Eye (tissue), 1 donor: Measurements from ENCODE around the gene PHC2.
A peak's percentile ranks its signal among the peaks of the same experiment; 100 is the strongest.

ENCODE experiments used
- DNase-seq: peaks from one replicate; pipeline ENCODE4 v3.0.0-alpha.2; 2015

The PHC2 gene

GRCh38 chr1:33420870-33421775, 9.8 kb downstream of the PHC2 start:
- no peak for DNase-seq

- no peak for DNase-seq
Observed at GRCh38 chr1:33418811-33419210, 12.1 kb downstream of the PHC2 start.

GRCh38 chr1:33414879-33415278, 16.0 kb downstream of the PHC2 start:
- no peak for DNase-seq

- peak; percentile 89 for DNase-seq
Observed at GRCh38 chr1:33410091-33410701, 20.7 kb downstream of the PHC2 start.

- no peak for DNase-seq
Observed at GRCh38 chr1:33408093-33408436, 22.8 kb downstream of the PHC2 start.

GRCh38 chr1:33407352-33408092, 23.4 kb downstream of the PHC2 start:
- DNase-seq = no peak

- DNase-seq = no peak
Observed at GRCh38 chr1:33402206-33402605, 28.7 kb downstream of the PHC2 start.

- no peak for DNase-seq
Observed at GRCh38 chr1:33401471-33401870, 29.4 kb downstream of the PHC2 start.

- no peak for DNase-seq
Observed at GRCh38 chr1:33400153-33400911, 30.6 kb downstream of the PHC2 start.

GRCh38 chr1:33399375-33399774, 31.5 kb downstream of the PHC2 start:
- no peak for DNase-seq

GRCh38 chr1:33397994-33398393, 32.9 kb downstream of the PHC2 start:
- no peak for DNase-seq

GRCh38 chr1:33397125-33397506, 33.8 kb downstream of the PHC2 start:
- no peak for DNase-seq

- DNase-seq = peak; percentile 14
Observed at GRCh38 chr1:33396188-33397124, 34.4 kb downstream of the PHC2 start.

- DNase-seq = no peak
Observed at GRCh38 chr1:33394770-33395169, 36.1 kb downstream of the PHC2 start.

GRCh38 chr1:33393991-33394390, 36.9 kb downstream of the PHC2 start:
- no peak for DNase-seq

- peak; percentile 47 for DNase-seq
Observed at GRCh38 chr1:33393524-33393923, 37.4 kb downstream of the PHC2 start.

GRCh38 chr1:33392639-33393038, 38.3 kb downstream of the PHC2 start:
- peak; percentile 76 for DNase-seq

- no peak for DNase-seq
Observed at GRCh38 chr1:33392206-33392605, 38.7 kb downstream of the PHC2 start.

- peak; percentile 60 for DNase-seq
Observed at GRCh38 chr1:33391343-33392078, 39.4 kb downstream of the PHC2 start.

- no peak for DNase-seq
Observed at GRCh38 chr1:33390542-33390941, 40.4 kb downstream of the PHC2 start.
